ENCODE results near the gene CPNE5.

DNA sequence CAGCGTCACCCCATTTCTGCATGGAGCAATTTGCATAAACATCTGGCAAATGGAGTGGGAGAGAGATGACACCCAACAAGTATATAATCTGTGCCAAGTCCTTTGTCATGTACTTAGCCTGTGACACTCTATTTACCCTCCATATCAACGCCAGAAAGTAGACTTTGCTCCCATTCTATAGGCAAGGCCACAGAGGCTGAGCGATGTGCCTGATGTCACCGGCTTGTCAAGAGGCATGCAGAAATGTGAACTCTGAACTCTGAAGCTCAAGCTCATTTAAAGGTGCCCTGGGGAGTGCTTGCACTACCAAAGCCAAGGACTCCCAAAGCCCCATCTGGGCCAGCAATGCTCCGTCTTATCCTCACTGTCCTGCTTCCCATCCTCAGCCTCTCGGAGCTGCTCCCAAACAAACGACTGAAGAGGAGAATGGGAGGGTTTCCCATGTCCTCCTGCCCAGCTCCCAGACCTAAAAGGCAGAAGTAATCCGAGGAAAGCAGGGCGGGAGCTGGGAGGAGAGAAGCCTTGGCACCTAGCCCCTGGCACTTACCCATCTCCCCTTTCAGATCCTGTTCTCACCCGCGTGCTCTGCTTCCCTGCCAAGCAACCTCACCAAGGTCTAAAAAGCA is 9.2 kb downstream of the CPNE5 start:
- TF ChIP-seq, protein P1, sequence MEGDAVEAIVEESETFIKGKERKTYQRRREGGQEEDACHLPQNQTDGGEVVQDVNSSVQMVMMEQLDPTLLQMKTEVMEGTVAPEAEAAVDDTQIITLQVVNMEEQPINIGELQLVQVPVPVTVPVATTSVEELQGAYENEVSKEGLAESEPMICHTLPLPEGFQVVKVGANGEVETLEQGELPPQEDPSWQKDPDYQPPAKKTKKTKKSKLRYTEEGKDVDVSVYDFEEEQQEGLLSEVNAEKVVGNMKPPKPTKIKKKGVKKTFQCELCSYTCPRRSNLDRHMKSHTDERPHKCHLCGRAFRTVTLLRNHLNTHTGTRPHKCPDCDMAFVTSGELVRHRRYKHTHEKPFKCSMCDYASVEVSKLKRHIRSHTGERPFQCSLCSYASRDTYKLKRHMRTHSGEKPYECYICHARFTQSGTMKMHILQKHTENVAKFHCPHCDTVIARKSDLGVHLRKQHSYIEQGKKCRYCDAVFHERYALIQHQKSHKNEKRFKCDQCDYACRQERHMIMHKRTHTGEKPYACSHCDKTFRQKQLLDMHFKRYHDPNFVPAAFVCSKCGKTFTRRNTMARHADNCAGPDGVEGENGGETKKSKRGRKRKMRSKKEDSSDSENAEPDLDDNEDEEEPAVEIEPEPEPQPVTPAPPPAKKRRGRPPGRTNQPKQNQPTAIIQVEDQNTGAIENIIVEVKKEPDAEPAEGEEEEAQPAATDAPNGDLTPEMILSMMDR (IDR thresholded peaks at IDR 0.05) = no peak
- TF ChIP-seq POLR2A (IDR thresholded peaks at IDR 0.05) = no peak
